KOPT-K1 (cell line): ENCODE results near the gene CMTM5.
"Not testable (repeated sequence)": the region's sequence is repeated elsewhere in the genome, so short reads cannot be mapped to it uniquely, and the experiment has no call there.

Source experiments
- H3K27ac ChIP-seq: fragments of 200-600 bp; sonication (generic); 2 replicates; pipeline ENCODE4 v1.5.1; 2016; ENCODE audit warnings: antibody characterized with exemption, mild to moderate bottlenecking, low read depth, low read length; ENCODE audit not compliant: poor library complexity, severe bottlenecking
- H3K36me3 ChIP-seq: fragments of 200-600 bp; sonication (generic); 2 replicates; pipeline ENCODE4 v1.5.1; 2017; ENCODE audit warnings: antibody characterized with exemption, mild to moderate bottlenecking, low read length, moderate library complexity; ENCODE audit not compliant: insufficient read depth
- H3K9me3 ChIP-seq: fragments of 200-600 bp; sonication (generic); 2 replicates; pipeline ENCODE4 v1.5.1; 2017; ENCODE audit warnings: antibody characterized with exemption, low read length, mild to moderate bottlenecking; ENCODE audit not compliant: insufficient read depth, poor library complexity, severe bottlenecking

The CMTM5 gene

DNA sequence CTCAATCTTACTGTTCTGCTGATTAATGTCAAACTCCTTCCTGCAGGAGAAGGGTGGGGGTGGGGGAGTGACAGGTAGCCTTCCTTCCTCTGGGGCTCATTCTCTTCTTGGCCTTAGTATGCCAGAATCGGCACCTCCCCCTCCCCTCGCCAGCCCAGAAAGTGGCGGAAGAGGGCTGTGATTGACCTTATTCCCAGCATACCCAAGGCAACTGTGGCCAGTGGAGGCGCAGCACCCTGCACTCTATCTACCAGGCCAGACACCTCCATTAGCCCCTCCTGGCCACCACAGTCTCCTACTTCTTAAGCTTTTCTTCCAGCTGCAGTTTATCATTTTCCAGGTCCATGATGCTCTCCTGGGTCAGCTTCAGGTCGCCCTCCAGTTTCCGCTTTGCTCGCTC, 15.8 kb downstream of the CMTM5 start:
- H3K27ac ChIP-seq = no peak overlapping the region
- H3K36me3 ChIP-seq = no peaks in the 10 kb centered on the region
- no peaks in the 10 kb centered on the region for H3K9me3 ChIP-seq

DNA sequence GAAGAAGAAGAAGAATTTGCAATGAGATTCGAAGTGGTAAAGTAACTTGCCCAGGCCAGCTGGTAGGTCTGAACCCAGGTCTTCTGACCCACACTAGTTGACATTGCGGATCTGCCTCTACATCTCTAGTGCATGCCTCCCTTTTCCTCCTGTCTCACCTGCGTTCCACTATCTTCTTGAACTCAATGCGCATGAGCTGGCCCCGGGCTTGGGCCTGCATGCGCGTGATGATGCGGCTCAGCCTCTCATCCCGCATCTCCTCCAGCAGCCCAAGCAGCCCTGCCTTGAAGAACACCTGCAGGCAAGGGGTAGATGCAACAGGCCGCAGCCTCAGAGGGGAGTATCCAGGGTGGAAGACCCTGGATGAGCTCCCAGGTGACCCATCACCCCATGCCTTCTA, 19.3 kb downstream of the CMTM5 start:
- Histone ChIP-seq H3K9me3 (no peaks in the 10 kb centered on the region), H3K36me3 (no peaks in the 10 kb centered on the region), H3K27ac (no peak overlapping the region)

- Histone ChIP-seq H3K27ac (no peak overlapping the region), H3K9me3 (no peaks in the 10 kb centered on the region), H3K36me3 (no peaks in the 10 kb centered on the region)
Observed at GRCh38 chr14:23396781-23397407, 20.0 kb downstream of the CMTM5 start.

DNA sequence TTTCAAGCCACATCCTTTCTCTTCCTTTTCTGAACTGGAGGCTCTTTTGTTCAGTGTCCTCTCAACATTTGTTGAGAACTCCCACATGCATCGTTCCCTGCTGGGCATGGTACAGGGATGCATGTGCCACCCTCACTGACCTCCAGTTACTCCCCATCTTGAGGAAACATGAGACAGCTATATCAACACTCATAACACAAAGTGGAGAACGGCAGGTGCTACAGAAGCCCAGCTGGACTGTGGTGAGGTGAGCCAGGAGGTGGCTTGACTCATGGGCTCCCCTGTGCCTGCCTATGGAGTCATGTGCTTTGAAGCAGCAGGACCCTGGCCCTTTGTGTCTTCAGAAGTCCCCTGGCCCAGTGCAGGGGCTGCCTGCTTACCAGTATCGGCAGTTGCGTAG, 21.5 kb downstream of the CMTM5 start:
- Histone ChIP-seq H3K36me3 (no peaks in the 10 kb centered on the region), H3K27ac (no peak overlapping the region), H3K9me3 (no peaks in the 10 kb centered on the region)

DNA sequence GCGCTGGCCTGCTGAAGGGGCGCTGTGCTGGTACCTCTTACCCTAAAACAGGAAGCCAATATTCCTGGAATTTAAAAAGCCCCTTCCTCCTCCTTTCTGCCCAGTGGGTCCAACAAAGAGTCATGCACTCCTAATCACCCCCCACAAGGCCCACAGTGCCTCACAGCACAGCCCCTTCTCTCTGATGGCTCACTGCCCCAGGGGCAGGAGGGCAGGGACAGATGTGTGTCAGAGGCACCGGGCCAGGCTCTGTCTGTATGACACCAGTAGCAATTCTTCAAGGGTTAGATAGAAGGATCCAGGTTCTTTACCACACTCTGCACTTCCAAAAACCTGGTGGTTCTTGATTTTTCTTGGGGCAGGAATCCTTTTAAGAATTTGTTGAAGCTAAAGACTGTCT, 22.3 kb downstream of the CMTM5 start:
- Histone ChIP-seq H3K9me3 (no peaks in the 10 kb centered on the region), H3K27ac (no peak overlapping the region), H3K36me3 (no peaks in the 10 kb centered on the region)

DNA sequence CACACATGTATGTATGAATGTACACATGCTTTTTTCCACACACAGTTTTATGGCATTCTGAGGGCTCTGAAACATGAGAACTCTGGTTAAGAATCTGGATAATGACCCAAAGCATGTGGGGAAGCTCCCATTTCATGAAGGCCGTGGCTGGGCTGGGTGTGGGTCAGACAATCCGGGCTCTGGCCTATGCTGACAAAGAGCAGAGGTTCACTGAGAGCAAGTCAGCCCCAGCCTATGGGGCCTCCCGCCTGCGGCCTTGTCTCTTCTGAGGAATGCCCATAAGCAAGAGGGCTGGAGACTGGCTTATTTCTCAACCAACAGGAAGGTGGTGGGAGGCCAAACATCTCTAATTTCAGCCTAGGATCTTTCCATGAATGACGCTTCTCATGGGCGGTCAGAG, 22.7 kb downstream of the CMTM5 start:
- no peaks in the 10 kb centered on the region for H3K9me3 ChIP-seq
- H3K36me3 ChIP-seq = no peaks in the 10 kb centered on the region
- H3K27ac ChIP-seq = no peak overlapping the region

DNA sequence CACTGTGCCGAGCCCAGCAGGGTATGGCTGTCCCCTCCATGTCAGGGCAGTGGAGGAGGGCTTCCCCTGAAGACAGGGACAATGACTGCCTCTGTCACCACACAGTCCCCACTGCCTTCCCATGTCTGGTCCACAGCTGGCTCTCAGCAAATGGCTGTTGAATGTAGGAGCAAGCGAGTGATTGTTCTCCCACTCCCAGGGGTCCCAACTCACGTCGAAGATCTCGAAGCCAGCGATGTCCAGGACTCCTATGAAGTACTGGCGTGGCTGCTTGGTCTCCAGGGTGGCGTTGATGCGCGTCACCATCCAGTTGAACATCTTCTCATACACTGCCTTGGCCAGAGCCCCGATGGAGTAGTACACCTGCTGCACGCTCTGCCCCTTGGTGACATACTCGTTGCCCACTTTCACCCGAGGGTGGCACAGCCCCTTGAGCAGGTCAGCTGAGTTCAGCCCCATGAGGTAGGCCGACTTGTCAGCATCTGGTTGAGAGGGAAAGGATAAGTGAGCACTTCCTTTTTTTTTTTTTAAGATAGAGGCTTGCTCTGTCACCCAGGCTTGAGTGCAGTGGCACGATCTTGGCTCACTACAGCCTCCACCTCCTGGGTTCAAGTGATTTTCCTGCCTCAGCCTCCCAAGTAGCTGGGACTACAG, 23.8 kb downstream of the CMTM5 start:
- not testable (repeated sequence) for H3K36me3 ChIP-seq, H3K9me3 ChIP-seq, H3K27ac ChIP-seq

DNA sequence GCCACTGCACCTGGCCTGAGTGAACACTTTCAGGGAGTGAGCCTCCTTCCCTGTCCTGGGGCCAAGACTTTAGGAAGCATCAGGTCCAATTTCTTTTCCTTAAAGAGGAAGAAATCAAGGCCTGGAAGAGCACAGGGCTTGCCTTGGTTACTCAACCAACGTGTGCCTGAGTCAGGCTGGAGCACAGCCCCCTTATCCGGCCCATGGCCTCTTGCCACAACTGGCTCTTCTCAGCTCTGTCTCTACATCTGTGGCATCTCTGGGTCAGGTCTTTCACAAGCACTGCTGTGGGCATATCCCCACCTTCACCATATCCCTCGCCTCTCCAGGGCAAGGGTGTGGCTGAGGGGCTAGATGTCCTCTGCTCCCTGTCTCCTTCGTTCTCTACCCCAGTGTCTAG, 24.4 kb downstream of the CMTM5 start:
- no peak overlapping the region for H3K27ac ChIP-seq
- no peaks in the 10 kb centered on the region for H3K9me3 ChIP-seq
- H3K36me3 ChIP-seq = no peaks in the 10 kb centered on the region

DNA sequence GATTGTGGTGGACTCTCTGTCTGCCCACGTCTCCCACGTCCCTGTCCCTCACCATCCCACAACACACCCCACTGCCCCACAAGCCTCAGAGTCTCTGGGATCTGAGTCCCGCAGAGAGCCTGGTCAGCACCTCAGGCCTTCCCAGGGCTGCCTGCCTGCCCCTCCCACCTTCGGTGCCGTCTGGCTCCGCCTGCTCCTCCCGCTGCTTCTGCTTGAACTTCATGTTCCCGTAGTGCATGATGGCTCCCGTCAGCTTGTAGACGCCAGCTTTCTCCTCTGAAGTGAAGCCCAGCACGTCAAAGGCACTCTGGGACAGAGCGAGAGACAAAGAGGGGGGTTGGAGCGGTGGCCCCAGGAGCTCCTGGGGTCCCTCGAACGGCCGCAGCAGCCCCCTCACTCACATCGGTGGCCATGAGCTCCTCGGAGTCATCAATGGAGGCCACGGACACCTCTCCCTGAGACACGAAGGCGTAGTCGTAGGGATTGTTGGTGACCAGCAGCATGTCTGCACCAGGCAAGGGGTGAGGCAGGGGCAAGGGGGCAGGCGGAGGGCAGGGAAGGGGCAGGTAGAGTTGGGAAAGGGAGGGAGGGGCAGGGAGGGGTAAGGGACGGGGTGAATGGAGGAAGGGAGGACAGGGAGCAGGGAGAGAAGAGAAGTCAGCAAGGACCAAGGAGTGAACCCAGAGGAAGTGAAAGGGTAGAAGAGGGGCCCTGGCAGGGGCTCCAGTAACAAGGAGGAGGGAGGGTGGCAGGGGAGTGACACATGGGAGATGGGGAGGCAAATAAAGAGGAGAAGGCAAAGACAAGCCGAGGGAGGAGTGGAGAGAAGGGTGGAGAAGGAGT, 25.7 kb downstream of the CMTM5 start:
- Histone ChIP-seq H3K9me3 (no peaks in the 10 kb centered on the region), H3K36me3 (no peaks in the 10 kb centered on the region), H3K27ac (no peak overlapping the region)

- Histone ChIP-seq H3K36me3 (no peaks in the 10 kb centered on the region), H3K9me3 (no peaks in the 10 kb centered on the region), H3K27ac (no peak overlapping the region)
Observed at GRCh38 chr14:23403139-23403438, 26.2 kb downstream of the CMTM5 start.

DNA sequence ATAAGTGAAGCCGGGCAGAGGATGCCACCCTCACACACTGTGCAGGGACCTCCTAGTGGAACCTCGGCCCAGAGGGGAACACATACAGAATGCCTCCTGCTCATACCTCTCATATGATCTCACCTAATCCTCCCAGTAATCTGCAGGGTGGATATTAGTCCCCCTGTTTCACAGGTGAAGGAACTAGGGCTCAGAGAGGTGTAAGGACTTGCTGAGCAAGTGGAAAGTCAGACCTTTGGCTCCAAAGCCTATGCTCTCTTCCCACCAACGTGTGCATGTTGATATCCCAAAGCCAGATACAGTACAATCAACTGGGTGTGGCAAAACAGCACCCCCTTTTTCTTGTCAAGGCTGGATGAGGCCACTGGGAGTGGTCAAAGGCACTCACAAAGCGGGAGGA, 27.1 kb downstream of the CMTM5 start:
- Histone ChIP-seq H3K36me3 (no peaks in the 10 kb centered on the region), H3K9me3 (no peaks in the 10 kb centered on the region), H3K27ac (no peak overlapping the region)

GRCh38 chr14:23404331-23404900, 27.6 kb downstream of the CMTM5 start:
- H3K36me3 ChIP-seq = no peaks in the 10 kb centered on the region
- no peaks in the 10 kb centered on the region for H3K9me3 ChIP-seq
- no peak overlapping the region for H3K27ac ChIP-seq

DNA sequence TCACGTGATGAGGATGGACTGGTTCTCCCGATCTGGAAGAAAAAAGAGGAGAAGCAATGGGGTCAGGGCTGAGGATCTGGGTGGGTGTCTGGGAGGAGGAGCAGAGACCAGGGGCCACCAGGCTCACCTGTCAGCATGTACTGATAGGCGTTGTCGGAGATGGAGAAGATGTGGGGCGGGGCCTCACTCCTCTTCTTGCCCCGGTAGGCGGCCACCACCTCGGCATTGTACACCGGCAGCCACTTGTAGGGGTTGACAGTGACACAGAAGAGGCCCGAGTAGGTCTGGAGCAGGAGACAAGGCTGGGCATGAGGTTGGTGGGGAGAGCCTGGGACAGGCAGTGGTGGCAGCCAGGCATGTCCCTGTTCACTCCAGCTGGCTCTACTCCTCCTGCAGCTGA, 28.2 kb downstream of the CMTM5 start:
- Histone ChIP-seq H3K27ac (no peak overlapping the region), H3K9me3 (no peaks in the 10 kb centered on the region), H3K36me3 (no peaks in the 10 kb centered on the region)

- Histone ChIP-seq H3K36me3 (no peaks in the 10 kb centered on the region), H3K27ac (no peak overlapping the region)
Observed at GRCh38 chr14:23405516-23406025, 28.7 kb downstream of the CMTM5 start.

GRCh38 chr14:23406244-23406643, 29.4 kb downstream of the CMTM5 start:
- Histone ChIP-seq H3K36me3 (no peaks in the 10 kb centered on the region), H3K27ac (no peak overlapping the region), H3K9me3 (no peaks in the 10 kb centered on the region)

More at GRCh38 chr14:23405516-23406025, 28.7 kb downstream of the CMTM5 start:
- H3K9me3 ChIP-seq = no peaks in the 10 kb centered on the region
